ENCODE results near the gene AK4. TPM values are rescaled to one million over a fixed set of nuclear protein-coding genes. Genes with fewer than 3 reads are reported as not detected.

AK4 gene
- total and polyA plus RNA-seq, 5 experiments from 2014 or later: 0.19 to 0.91 TPM; not detected in 3

Other genes with a start within 250 kb of the AK4 start
- 100 to 1,000 TPM; 346 to 361 TPM for gene JAK1, start 181.7 kb upstream of the AK4 start, total RNA-seq
- gene JAK1, start 181.7 kb upstream of the AK4 start, polyA plus RNA-seq: 100 to 1,000 TPM; 162 to 244 (median 174) TPM
- gene DNAJC6, start 161.3 kb downstream of the AK4 start, total RNA-seq: 1 to 10 TPM; 3.3 to 4.6 TPM
- under 1 TPM in 2 of 3 donors, not detected in 1; 0.21 to 0.80 TPM for gene DNAJC6, start 161.3 kb downstream of the AK4 start, polyA plus RNA-seq